PFSK-1 (cell line): ENCODE measurements around the gene GMPPA.

ENCODE experiments used
- FOXP2 ChIP-seq: optimal IDR thresholded peaks from 2 replicates; pipeline ENCODE3; 2011; ENCODE audit warnings: borderline replicate concordance, control low read depth, inconsistent platforms; ENCODE audit not compliant: insufficient read depth; ENCODE audit errors: extremely low read length, extremely low read depth
- POLR2AphosphoS5 ChIP-seq: IDR thresholded peaks from 2 replicates; pipeline ENCODE4 v1.6.1; 2012; ENCODE audit warnings: low read depth, mild to moderate bottlenecking, control low read depth, low read length, moderate library complexity
- SIN3A ChIP-seq: IDR thresholded peaks from 2 replicates; pipeline ENCODE4 v1.6.1; 2012; ENCODE audit warnings: mild to moderate bottlenecking, low read length, moderate library complexity, borderline replicate concordance; ENCODE audit not compliant: insufficient read depth
- TAF1 ChIP-seq: IDR thresholded peaks from 2 replicates; pipeline ENCODE4 v1.6.1; 2012; ENCODE audit warnings: low read length, control low read depth, borderline replicate concordance; ENCODE audit not compliant: insufficient read depth
- TF ChIP-seq, protein P1 (sequence below), 2 experiments: IDR thresholded peaks; 2 replicates each; pipeline versions ENCODE4 v1.6.1 to v1.8.0; 2011 to 2012; ENCODE audit warnings: low read depth in 2 of 2, low read length in 2 of 2, control low read depth in 1 of 2, inconsistent platforms in 1 of 2, mild to moderate bottlenecking in 1 of 2, moderate library complexity in 1 of 2; ENCODE audit not compliant: insufficient read depth in 1 of 2

The GMPPA gene

DNA sequence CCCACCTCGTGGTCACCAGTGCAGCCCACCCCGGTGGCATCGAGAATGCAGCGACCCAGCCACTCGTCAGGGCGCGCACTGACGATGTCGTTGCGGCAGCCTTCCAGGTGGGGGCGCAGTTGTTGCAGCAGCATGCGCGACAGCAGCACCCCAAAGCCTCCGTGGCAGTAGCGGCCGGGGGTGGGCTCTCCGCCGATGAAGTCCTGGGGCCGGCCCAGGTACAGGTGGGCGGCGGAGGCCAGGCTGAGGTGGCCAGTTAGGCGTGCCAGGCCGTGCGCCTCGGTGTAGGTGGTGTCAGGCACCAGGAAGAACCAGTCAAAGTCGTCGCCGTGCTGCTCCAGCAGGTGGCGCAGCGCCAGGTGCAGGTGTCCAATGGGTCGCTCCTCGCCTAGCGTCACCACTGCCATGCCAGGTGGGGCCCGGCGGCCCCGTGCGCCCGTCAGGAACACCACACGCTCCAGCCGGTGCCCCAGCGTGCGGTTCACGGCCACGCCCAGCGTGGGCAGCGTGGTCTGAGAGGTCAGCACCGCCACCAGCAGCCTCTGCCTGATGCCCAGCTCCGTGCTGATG, 43.0 kb downstream of the GMPPA start:
- TF ChIP-seq FOXP2 (peak; percentile 65), SIN3A (no peak)

DNA sequence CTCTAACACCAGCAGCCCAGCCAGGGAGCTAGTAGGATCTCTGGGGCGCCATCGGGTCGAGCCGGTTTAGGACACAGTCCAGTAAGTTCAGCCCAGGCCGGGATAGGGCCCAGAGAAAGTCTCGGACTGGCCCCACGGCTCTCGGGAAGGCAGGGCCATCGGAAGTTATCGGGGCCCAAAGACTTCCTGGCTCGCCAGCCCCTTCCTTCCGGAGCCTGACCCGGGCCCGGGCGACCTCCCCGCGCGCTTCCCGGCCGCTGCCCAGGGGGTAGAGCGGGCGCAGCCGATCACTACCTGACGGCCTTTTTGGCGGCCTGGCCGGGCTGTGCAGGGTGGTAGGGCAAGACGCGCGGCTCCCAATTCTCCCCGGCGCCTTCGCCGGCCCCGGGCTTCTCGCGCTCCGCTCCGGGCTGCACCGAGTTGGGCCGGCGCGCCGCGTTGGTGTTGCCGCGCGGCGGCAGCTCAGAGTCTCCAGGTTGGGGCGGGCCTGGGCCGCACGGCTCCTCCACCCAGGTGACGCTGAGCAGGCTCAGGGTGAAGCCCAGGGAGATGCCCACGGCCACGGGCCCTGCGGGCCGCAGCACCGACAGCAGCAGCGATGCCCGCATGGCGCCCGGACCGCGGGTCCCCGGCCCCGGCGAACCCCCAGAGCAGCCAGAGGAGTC, 44.4 kb downstream of the GMPPA start:
- TF ChIP-seq POLR2AphosphoS5 (no peak), FOXP2 (no peak), TAF1 (no peak), SIN3A (no peak)
- TF ChIP-seq, protein P1, sequence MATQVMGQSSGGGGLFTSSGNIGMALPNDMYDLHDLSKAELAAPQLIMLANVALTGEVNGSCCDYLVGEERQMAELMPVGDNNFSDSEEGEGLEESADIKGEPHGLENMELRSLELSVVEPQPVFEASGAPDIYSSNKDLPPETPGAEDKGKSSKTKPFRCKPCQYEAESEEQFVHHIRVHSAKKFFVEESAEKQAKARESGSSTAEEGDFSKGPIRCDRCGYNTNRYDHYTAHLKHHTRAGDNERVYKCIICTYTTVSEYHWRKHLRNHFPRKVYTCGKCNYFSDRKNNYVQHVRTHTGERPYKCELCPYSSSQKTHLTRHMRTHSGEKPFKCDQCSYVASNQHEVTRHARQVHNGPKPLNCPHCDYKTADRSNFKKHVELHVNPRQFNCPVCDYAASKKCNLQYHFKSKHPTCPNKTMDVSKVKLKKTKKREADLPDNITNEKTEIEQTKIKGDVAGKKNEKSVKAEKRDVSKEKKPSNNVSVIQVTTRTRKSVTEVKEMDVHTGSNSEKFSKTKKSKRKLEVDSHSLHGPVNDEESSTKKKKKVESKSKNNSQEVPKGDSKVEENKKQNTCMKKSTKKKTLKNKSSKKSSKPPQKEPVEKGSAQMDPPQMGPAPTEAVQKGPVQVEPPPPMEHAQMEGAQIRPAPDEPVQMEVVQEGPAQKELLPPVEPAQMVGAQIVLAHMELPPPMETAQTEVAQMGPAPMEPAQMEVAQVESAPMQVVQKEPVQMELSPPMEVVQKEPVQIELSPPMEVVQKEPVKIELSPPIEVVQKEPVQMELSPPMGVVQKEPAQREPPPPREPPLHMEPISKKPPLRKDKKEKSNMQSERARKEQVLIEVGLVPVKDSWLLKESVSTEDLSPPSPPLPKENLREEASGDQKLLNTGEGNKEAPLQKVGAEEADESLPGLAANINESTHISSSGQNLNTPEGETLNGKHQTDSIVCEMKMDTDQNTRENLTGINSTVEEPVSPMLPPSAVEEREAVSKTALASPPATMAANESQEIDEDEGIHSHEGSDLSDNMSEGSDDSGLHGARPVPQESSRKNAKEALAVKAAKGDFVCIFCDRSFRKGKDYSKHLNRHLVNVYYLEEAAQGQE (IDR thresholded peaks at IDR 0.05; ENCODE audit: insufficient read depth in 1 of 2, low read depth in 2 of 2, low read length in 2 of 2), result no peak

DNA sequence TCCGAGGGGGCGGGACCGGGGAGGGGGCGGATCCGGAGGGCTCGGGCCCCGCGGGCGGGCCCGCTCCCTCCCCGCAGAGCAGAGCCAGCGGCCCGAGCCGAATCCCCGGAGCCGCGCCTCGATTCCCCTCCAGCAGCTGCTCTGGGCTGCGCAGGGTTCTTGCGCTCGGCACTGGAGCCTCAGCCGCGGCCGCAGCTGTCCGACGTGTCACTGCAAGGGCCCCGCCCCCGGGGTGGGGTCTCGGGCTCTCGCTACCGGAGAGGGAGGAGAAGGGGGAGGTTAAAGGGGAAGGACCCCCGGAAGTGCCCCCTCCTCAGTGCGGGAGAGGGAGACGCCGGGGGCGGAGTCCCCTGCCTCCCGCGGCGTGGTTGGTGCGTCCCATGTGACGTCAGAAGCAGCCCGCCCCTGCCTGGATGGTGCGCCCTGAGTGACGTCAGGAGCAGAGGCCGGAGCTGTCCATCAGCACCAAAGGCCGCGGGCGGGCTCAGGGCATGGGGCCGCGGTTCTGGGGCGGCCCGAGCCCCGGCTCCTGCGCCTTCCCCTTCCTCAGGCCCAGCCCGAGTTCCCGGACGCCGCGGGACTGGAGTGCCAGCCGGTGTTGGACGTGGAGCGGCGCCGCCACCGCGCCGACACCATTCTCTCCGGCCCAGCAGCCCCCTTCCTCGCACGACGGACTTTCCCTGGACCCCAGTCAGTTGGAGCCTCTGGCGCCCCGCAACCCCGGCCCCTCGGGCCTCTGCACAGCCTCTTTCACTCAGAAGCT, 45.1 kb downstream of the GMPPA start, which contains the start of the genes CHPF and TMEM198:
Gene CHPF, minus strand, starts transcription at position 214 of the 763 bp plus-strand sequence. CDS start 271 bp downstream, outside the sequence.
Gene TMEM198, plus strand, starts transcription at position 433 of the 763 bp plus-strand sequence. CDS start 700 bp downstream, outside the sequence.
- TF ChIP-seq FOXP2 (peak; percentile 78), SIN3A (no peak; the same call in 1 of the 2 replicates), POLR2AphosphoS5 (peak; percentile 68; the same call in 1 of the 2 replicates), TAF1 (no peak)
- TF ChIP-seq, protein P1 (IDR thresholded peaks at IDR 0.05; ENCODE audit: insufficient read depth in 1 of 2, low read depth in 2 of 2, low read length in 2 of 2), result peak; percentile 94 to 96

DNA sequence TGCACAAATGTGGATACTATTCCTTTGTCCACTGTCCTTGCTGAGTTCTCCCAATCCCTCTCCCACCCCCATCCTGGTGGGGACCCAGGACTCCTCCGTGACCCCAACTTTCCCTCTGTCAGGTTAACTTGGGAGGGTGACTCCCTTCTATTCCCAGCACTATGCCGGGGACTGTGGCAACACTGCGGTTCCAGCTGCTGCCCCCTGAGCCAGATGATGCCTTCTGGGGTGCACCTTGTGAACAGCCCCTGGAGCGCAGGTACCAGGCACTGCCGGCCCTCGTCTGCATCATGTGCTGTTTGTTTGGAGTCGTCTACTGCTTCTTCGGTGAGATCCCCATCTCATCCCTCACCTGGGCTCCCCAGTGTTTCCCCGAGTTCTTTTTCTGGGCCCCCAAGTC, 45.9 kb downstream of the GMPPA start:
- TF ChIP-seq TAF1 (no peak), FOXP2 (no peak), SIN3A (no peak), POLR2AphosphoS5 (no peak)
- TF ChIP-seq, protein P1 (IDR thresholded peaks at IDR 0.05; ENCODE audit: insufficient read depth in 1 of 2, low read depth in 2 of 2, low read length in 2 of 2), result no peak

GRCh38 chr2:219545295-219545942, 46.7 kb downstream of the GMPPA start:
- no peak for TF ChIP-seq TAF1
- TF ChIP-seq, protein P1 (IDR thresholded peaks at IDR 0.05; ENCODE audit: insufficient read depth in 1 of 2, low read depth in 2 of 2, low read length in 2 of 2), result no peak
- TF ChIP-seq POLR2AphosphoS5, result no peak
- TF ChIP-seq SIN3A, result no peak
- TF ChIP-seq FOXP2, result no peak
